ENCODE measurements around the gene TAS2R41.

GRCh38 chr7:143507534-143508055 lies 29.9 kb downstream of the TAS2R41 start:
- TF ChIP-seq CTCF (conservative IDR thresholded peaks at IDR 0.05 in 1 of 2, IDR thresholded peaks at IDR 0.05 in 1 of 2; ENCODE audit: extremely low read depth in 1 of 2, insufficient read depth in 1 of 2, low read depth in 1 of 2, low read length in 2 of 2), result no peak
- TF ChIP-seq EZH2 (IDR thresholded peaks at IDR 0.05; ENCODE audit: borderline replicate concordance, low read length), result no peak
